HCT116 (cell line): Measurements from ENCODE around the gene AOPEP. TPM values are rescaled to one million over a fixed set of nuclear protein-coding genes. Genes with fewer than 3 reads are reported as not detected.

ENCODE experiments used
- ATAC-seq: fragments of 200-7000 bp; cut with Tn5 transposase; 2 replicates; pipeline ENCODE4 v1.9.1; 2020; ENCODE audit warnings: mild to moderate bottlenecking, moderate library complexity
- BruUV-seq: library from RNA; stranded (reverse); fragments of 400-500 nt; replicated peaks from 2 replicates; lab custom pipeline; 2021; lab: Mats Ljungman, UMichigan
- CTCF ChIA-PET: fragments of 300-600 bp; sonication (Branson Sonifier 250); formaldehyde crosslinking; loops from one replicate; lab custom pipeline; 2021; ENCODE audit warnings: antibody characterized with exemption; lab: Charles Lee
- POLR2A ChIA-PET: fragments of 300-600, 350-600 bp; sonication (Branson Sonifier 250); formaldehyde crosslinking; loops from one replicate; lab custom pipeline; 2021; ENCODE audit warnings: antibody characterized with exemption; lab: Charles Lee
- RAD21 ChIA-PET, 2 experiments: fragments of 300-600 bp; sonication (Branson Sonifier 250); formaldehyde crosslinking; loops; one replicate each; lab custom pipeline; 2023; ENCODE audit warnings: low total read pairs in 2 of 2; ENCODE audit not compliant: uncharacterized antibody in 2 of 2, unreplicated experiment in 2 of 2, low non-redundant PET in 1 of 2; lab: Charles Lee
- DNase-seq: peaks from one replicate; pipeline ENCODE4 v3.0.0-alpha.2; 2010; ENCODE audit warnings: low read depth, low spot score
- H2AFZ ChIP-seq: fragments of 200-600 bp; shearing (Covaris generic), sonication (generic); 2 replicates; pipeline ENCODE4 v1.6.1; 2017; ENCODE audit warnings: low read depth, mixed run types, mixed read lengths, antibody characterized with exemption, low read length; ENCODE audit not compliant: poor library complexity, severe bottlenecking
- H3K27ac ChIP-seq: 2 replicates; pipeline ENCODE4 v1.5.1; 2012; ENCODE audit warnings: low read depth, low read length
- H3K27me3 ChIP-seq: fragments of 200-600 bp; sonication (generic); 2 replicates; pipeline ENCODE4 v1.6.1; 2016; ENCODE audit warnings: mixed run types, low read length, mixed read lengths; ENCODE audit not compliant: insufficient read depth
- H3K36me3 ChIP-seq, 2 experiments: fragments of 200-500 bp in 1 of 2; fragments of 200-600 bp in 1 of 2; sonication (Bioruptor generic) in 1 of 2; sonication (generic) in 1 of 2; 2 replicates each; pipeline versions ENCODE4 v1.5.1 to v1.6.1; 2014 to 2016; ENCODE audit warnings: low read length in 2 of 2, inconsistent platforms in 1 of 2, mixed read lengths in 1 of 2, mixed run types in 1 of 2; ENCODE audit not compliant: insufficient read depth in 2 of 2, control insufficient read depth in 1 of 2
- H3K4me1 ChIP-seq, 2 experiments: fragments of 200-600 bp in 1 of 2; sonication (generic) in 1 of 2; 2 replicates each; pipeline versions ENCODE4 v1.5.1 to v1.6.1; 2012 to 2017; ENCODE audit warnings: low read length in 2 of 2, inconsistent platforms in 1 of 2, mild to moderate bottlenecking in 1 of 2, mixed read lengths in 1 of 2, mixed run types in 1 of 2, moderate library complexity in 1 of 2; ENCODE audit not compliant: insufficient read depth in 2 of 2, control insufficient read depth in 1 of 2
- H3K4me2 ChIP-seq: fragments of 200-600 bp; sonication (generic); 2 replicates; pipeline ENCODE4 v1.6.1; 2017; ENCODE audit warnings: mixed run types, low read length, mixed read lengths
- H3K4me3 ChIP-seq, 2 experiments: fragments of 200-600 bp in 1 of 2; sonication (generic) in 1 of 2; replicated peaks in 1 of 2; 2 replicates each; pipeline ENCODE4 v1.5.1; 2011 to 2016; ENCODE audit warnings: low read length in 2 of 2, control low read depth in 1 of 2, low read depth in 1 of 2, mild to moderate bottlenecking in 1 of 2, mixed read lengths in 1 of 2, mixed run types in 1 of 2
- H3K79me2 ChIP-seq: fragments of 200-600 bp; sonication (generic); 2 replicates; pipeline ENCODE4 v1.6.1; 2017; ENCODE audit warnings: mild to moderate bottlenecking, mixed run types, low read length, moderate library complexity, mixed read lengths; ENCODE audit not compliant: insufficient read depth
- H3K9ac ChIP-seq: fragments of 200-600 bp; sonication (generic); 2 replicates; pipeline ENCODE4 v1.6.1; 2016; ENCODE audit warnings: low read length, mixed read lengths
- H3K9me2 ChIP-seq: fragments of 200-600 bp; sonication (generic), shearing (Covaris generic); 2 replicates; pipeline ENCODE4 v1.6.1; 2017; ENCODE audit warnings: mixed run types, mild to moderate bottlenecking, moderate library complexity; ENCODE audit not compliant: insufficient read depth
- H3K9me3 ChIP-seq, 2 experiments: fragments of 200-500 bp in 1 of 2; fragments of 200-600 bp in 1 of 2; sonication (Bioruptor generic) in 1 of 2; sonication (generic) in 1 of 2; 2 replicates each; pipeline ENCODE4 v1.6.1; 2014 to 2017; ENCODE audit warnings: low read length in 2 of 2, mixed read lengths in 2 of 2, inconsistent platforms in 1 of 2, low read depth in 1 of 2, mild to moderate bottlenecking in 1 of 2, mixed run types in 1 of 2, moderate library complexity in 1 of 2; ENCODE audit not compliant: control insufficient read depth in 1 of 2, insufficient read depth in 1 of 2
- H4K20me1 ChIP-seq: fragments of 200-600 bp; sonication (generic), shearing (Covaris generic); 2 replicates; pipeline ENCODE4 v1.6.1; 2017; ENCODE audit warnings: mixed run types, mild to moderate bottlenecking, moderate library complexity; ENCODE audit not compliant: insufficient read depth
- CBX3 ChIP-seq: IDR thresholded peaks from 2 replicates; pipeline ENCODE4 v1.6.1; 2012; ENCODE audit warnings: low read depth
- CEBPB ChIP-seq: IDR thresholded peaks from 2 replicates; pipeline ENCODE4 v1.6.1; 2012; ENCODE audit warnings: low read depth
- EGR1 ChIP-seq: IDR thresholded peaks from 2 replicates; pipeline ENCODE4 v1.6.1; 2012; ENCODE audit warnings: low read depth
- ELF1 ChIP-seq: IDR thresholded peaks from 2 replicates; pipeline ENCODE4 v1.6.1; 2012; ENCODE audit warnings: low read depth, borderline replicate concordance
- EZH2 ChIP-seq: fragments of 200-600 bp; sonication (generic); IDR thresholded peaks from 2 replicates; pipeline ENCODE4 v1.6.1; 2017; ENCODE audit warnings: antibody characterized with exemption, mixed run types
- FOSL1 ChIP-seq: IDR thresholded peaks from 2 replicates; pipeline ENCODE4 v1.6.1; 2012; ENCODE audit warnings: low read depth
- JUND ChIP-seq: IDR thresholded peaks from 2 replicates; pipeline ENCODE4 v1.6.1; 2012
- POLR2A ChIP-seq: IDR thresholded peaks from 2 replicates; pipeline ENCODE4 v1.7.0; 2011; ENCODE audit warnings: borderline replicate concordance; ENCODE audit not compliant: insufficient read depth, insufficient read length; ENCODE audit errors: extremely low read depth
- POLR2AphosphoS5 ChIP-seq: IDR thresholded peaks from 2 replicates; pipeline ENCODE4 v1.6.1; 2011; ENCODE audit warnings: mild to moderate bottlenecking, low read depth, low read length, moderate library complexity
- RAD21 ChIP-seq: IDR thresholded peaks from 2 replicates; pipeline ENCODE4 v1.6.1; 2012; ENCODE audit warnings: low read depth, mild to moderate bottlenecking
- SP1 ChIP-seq: IDR thresholded peaks from 2 replicates; pipeline ENCODE4 v1.6.1; 2012; ENCODE audit warnings: low read depth
- SRF ChIP-seq: IDR thresholded peaks from 2 replicates; pipeline ENCODE4 v1.6.1; 2012; ENCODE audit warnings: low read depth
- ZNF274 ChIP-seq: fragments of 200-500 bp; sonication (Bioruptor generic); IDR thresholded peaks from 2 replicates; pipeline ENCODE4 v1.6.1; 2014; ENCODE audit warnings: mild to moderate bottlenecking, low read depth, low read length, inconsistent platforms
- intact Hi-C: fragments of 100-400 bp; cut with micrococcal nuclease; formaldehyde crosslinking; loops from 2 replicates; pipeline ENCODE4 v1.10.0; 2022
- total RNA-seq: library from RNA; stranded (reverse); gene quantifications from one replicate; pipeline ENCODE4 v1.2.1, GENCODE V29; 2021; ENCODE audit not compliant: unreplicated experiment
- TF ChIP-seq, protein P1 (sequence below): IDR thresholded peaks from 2 replicates; pipeline ENCODE4 v1.6.1; 2012
- TF ChIP-seq, protein P2 (sequence below): IDR thresholded peaks from 2 replicates; pipeline ENCODE4 v1.6.1; 2012; ENCODE audit warnings: low read depth
- TF ChIP-seq, protein P3 (sequence below): IDR thresholded peaks from 2 replicates; pipeline ENCODE4 v1.6.1; 2012

Gene AOPEP
- total RNA-seq, 1 experiment from 2014 or later = 15.1 TPM

DNA sequence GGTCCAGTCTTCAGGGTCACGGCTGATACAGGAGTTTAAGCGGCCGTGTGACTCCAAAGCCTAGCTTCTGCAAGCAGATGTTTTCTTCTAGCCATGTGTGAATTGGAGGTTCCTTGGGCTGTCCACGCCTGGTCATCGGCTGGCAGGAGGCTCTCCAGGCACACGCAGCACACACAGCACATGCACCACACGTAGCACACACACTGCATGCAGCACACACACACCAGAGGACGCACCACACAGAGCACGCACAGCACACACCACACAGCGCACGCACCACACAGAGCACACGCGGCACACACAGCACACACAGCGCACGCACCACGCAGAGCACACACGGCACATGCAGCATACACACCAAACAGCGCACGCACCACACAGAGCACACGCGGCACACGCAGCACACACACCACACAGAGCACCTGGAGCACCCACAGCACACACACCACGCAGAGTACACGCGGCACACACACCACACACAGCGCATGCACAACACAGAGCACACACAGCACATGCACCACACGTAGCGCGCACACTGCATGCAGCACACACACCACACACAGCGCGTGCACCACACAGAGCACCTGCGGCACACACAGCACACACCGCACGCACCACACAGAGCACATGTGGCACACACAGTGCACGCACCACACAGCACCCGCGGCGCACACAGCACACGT, 356.7 kb downstream of the AOPEP start:
- Histone ChIP-seq H3K79me2 (no peaks in the 10 kb centered on the region), H3K4me3 (no peak overlapping the region), H3K9me2 (no peaks in the 10 kb centered on the region), H3K27me3 (no peaks in the 10 kb centered on the region), H3K4me2 (no peak overlapping the region), H3K4me1 (peaks cover 0 to 5% of the 10 kb centered on the region in 2 experiments; a peak in 2 of 4 replicates), H2AFZ (no peak overlapping the region), H3K9ac (no peak overlapping the region), H3K9me3 (no peaks in the 10 kb centered on the region), H3K36me3 (peaks cover 0 to 12% of the 10 kb centered on the region in 2 experiments; a peak in 2 of 4 replicates), H4K20me1 (no peaks in the 10 kb centered on the region), H3K27ac (no peak overlapping the region)
- CTCF ChIA-PET = no interaction called here
- intact Hi-C loops = no loop called here
- ATAC-seq = no peak
- DNase-seq = no peak
- RAD21 ChIA-PET = no interaction called here
- no TSS peak for BruUV-seq
- POLR2A ChIA-PET = no interaction called here
- TF ChIP-seq EZH2 (no peak), JUND (no peak), SP1 (no peak), RAD21 (no peak), ZNF274 (no peak), CEBPB (no peak), POLR2A (no peak), SRF (no peak), EGR1 (no peak), POLR2AphosphoS5 (no peak), CBX3 (no peak), ELF1 (no peak), FOSL1 (no peak)
- TF ChIP-seq, protein P1, sequence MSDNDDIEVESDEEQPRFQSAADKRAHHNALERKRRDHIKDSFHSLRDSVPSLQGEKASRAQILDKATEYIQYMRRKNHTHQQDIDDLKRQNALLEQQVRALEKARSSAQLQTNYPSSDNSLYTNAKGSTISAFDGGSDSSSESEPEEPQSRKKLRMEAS = no peak
- TF ChIP-seq, protein P2, sequence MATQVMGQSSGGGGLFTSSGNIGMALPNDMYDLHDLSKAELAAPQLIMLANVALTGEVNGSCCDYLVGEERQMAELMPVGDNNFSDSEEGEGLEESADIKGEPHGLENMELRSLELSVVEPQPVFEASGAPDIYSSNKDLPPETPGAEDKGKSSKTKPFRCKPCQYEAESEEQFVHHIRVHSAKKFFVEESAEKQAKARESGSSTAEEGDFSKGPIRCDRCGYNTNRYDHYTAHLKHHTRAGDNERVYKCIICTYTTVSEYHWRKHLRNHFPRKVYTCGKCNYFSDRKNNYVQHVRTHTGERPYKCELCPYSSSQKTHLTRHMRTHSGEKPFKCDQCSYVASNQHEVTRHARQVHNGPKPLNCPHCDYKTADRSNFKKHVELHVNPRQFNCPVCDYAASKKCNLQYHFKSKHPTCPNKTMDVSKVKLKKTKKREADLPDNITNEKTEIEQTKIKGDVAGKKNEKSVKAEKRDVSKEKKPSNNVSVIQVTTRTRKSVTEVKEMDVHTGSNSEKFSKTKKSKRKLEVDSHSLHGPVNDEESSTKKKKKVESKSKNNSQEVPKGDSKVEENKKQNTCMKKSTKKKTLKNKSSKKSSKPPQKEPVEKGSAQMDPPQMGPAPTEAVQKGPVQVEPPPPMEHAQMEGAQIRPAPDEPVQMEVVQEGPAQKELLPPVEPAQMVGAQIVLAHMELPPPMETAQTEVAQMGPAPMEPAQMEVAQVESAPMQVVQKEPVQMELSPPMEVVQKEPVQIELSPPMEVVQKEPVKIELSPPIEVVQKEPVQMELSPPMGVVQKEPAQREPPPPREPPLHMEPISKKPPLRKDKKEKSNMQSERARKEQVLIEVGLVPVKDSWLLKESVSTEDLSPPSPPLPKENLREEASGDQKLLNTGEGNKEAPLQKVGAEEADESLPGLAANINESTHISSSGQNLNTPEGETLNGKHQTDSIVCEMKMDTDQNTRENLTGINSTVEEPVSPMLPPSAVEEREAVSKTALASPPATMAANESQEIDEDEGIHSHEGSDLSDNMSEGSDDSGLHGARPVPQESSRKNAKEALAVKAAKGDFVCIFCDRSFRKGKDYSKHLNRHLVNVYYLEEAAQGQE = no peak
- TF ChIP-seq, protein P3, sequence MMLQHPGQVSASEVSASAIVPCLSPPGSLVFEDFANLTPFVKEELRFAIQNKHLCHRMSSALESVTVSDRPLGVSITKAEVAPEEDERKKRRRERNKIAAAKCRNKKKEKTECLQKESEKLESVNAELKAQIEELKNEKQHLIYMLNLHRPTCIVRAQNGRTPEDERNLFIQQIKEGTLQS = no peak
